Coronary artery (tissue), 2 donors: Measurements from ENCODE around the gene FOSL2.

ENCODE experiments used
- DNase-seq: peaks from one replicate; pipeline ENCODE4 v3.0.0-alpha.2; 2017; ENCODE audit warnings: low spot score
- H3K27ac ChIP-seq, 2 donors: fragments of 200-600 bp; sonication (generic); one replicate each; pipeline ENCODE4 v1.5.1; 2016 to 2019
- H3K4me3 ChIP-seq: fragments of 200-600 bp; sonication (generic); 2 replicates; pipeline ENCODE4 v1.5.1; 2016; ENCODE audit warnings: mild to moderate bottlenecking, moderate library complexity
- CTCF ChIP-seq: fragments of 200-600 bp; sonication (generic); IDR thresholded peaks from one replicate; pipeline ENCODE4 v1.5.1; 2019; ENCODE audit warnings: antibody characterized with exemption

Gene FOSL2

DNA sequence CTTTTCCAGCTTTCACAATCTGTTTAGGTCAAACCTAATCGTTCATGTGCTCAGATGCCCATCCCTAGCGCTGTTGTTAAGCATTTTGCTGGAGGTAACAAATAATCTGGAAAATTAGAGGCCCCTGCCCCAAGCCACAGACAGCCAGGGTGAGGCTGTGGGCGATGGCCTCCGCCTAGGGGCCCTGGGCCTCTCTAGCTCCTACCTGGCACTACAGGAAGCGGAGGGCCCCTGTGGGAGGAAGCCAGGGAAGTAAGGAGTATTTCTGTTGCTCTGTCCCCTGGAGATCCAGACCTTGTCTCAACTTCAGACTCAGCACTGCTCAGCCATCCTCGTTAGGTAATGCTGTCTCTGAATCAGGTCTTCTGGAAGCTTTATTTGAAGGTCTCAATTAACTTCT, 12.4 kb upstream of the FOSL2 start:
- no peak for TF ChIP-seq CTCF
- Histone ChIP-seq H3K27ac (no peak overlapping the region), H3K4me3 (no peak overlapping the region)
- DNase-seq = no peak

DNA sequence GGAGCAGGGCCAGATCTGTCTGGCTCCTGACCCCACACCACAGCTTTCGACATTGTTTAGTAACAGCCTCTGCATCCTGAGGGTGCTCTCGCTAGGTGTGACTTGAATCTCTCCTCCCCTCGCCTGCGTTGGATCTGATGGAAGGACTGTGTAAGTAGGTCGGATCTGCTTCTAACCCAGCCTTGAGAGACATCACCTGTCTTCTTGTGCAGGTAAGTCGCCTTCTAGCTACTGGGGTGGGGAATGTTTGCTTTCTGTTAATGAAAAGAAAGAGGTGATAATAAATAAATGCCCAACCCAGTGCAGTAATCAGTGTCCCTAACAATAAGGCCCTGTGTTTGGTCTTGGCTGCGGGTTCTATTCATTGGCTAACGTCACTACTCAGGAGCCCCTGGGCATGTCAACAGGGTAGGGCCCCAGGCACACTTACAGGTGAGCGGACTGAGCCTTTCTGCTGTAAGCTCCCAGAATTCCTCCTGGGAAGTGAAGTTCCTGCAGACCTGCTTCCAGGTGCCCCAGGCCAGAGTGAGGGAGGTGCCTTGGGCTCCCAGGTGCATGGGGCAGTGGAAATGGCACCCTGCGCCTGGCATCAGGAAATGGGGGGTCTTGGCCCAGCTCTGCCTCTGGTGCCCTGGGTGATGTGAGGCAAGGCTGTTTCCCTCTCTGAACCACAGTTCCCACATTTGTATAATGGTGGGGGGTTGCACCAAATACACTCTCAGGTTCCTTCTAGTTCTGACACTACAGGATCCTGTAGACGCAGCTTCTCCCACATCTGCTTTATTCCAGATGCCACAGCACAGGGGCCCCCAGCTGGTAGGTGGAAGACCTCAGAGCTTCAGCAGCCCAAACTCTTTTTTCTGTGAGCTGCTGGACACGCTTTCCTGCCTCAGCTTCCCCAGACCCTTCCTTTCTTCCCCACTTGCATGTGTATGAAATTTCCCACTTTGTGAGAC, 11.2 kb upstream of the FOSL2 start:
- TF ChIP-seq CTCF = no peak
- Histone ChIP-seq H3K27ac (no peak overlapping the region), H3K4me3 (no peak overlapping the region)
- DNase-seq = no peak

DNA sequence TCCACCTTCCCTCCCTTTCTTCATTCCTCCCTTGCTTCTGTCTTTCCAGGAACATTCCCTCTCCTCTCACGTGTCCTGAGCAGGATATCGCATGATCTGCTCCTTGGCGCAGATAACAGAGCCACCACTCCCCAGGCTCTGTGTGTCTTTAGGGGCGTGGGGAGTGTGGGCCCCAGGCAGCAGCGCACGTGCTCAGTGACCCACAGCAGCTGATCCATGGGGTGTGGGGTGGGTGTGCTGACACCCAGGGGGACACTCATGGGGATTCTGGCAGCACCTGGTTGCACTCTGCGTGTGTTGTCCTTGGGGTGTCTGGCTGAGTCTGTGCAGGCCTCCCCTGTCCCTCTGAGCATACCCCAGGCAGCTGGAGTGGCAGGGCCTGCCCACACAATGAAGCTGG, 9.9 kb upstream of the FOSL2 start:
- Histone ChIP-seq H3K4me3 (no peak overlapping the region), H3K27ac (no peak overlapping the region)
- TF ChIP-seq CTCF = no peak
- no peak for DNase-seq

DNA sequence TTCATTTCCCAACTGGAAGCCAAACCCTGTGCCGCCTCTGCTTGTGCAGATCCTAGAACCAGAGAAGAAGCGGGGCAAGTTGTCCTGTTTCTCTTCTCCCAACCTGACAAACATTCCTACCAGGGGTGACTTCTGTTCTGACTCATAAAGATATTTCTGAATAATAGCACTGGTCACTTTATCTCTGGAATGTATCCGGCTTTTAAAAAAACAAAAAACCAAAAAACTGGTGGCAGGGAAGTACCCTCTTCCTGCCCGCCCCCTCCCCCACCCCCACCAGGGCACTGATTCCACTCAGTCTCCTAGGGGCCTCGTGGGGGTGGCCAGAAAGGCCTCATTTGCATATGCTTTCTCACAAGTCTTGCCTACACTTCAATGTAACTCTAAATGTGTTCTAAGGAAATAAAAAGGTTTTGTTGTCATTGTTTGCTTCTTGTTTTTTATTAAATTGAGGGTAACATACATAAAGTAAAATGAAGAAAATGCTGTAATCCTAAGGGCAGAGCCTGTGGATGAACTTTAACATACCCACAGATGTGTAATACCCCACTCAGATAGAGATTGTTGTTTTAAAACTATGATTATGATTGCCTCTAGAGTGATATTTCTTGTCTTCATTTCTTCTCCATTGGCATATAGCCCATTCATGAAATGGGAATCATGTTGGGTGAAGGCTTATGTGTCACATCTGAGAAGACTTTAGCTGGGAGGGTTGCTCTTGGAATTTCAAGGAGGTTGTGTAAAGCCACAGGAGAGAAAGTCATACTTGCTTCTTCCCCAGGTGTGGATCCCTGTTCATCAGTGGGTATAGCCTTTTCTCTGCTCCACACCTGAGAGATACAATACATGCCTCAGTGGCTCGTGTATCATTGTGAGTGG, 5.3 kb upstream of the FOSL2 start:
- peak overlapping the region in 1 of 2 donors; percentile 15 for H3K27ac ChIP-seq
- no peak for TF ChIP-seq CTCF
- H3K4me3 ChIP-seq = no peak overlapping the region
- no peak for DNase-seq

DNA sequence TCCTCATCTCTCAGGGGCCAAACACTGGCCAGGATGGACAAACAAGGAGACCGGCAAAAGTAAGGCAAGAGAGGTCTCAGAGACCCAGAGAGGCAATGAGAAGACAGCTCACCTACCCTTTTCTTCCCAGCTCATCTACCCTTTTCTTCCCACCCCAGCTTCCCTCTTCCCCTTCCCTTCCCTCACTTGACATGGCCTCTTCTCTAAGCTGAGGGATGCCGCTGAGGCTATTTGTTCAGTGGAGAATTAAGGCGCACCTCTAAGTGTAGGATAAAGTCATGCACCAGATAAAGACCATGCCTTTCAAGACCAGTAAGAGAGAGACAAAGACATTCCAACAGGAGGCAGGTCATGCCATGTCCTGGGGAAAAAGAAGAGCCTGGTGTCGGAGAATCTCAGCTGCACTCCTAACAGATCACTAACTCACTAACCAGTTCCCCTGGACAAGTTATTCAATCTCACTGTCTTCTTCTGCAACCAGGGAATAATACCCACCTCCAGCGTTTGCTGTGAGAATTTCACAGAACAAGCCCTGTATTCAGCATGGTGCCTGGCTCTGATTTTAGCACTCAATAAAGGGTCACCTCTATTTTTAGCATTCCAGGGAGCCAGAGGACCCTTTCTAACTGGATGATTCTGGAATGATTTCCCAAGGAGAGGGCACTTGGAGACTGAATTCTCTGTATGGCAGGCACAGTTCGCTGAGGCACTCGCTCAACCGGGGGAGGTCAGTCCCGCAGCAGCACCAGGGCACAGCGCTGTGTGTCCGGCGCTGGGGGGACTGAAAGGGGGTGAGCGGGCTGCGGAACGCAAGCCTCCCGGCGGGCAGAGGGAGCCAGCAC, 3.0 kb upstream of the FOSL2 start:
- H3K4me3 ChIP-seq = peak overlapping the region; percentile 83
- DNase-seq = no peak
- H3K27ac ChIP-seq = peak overlapping the region; percentile 98 to 100
- TF ChIP-seq CTCF = no peak

GRCh38 chr2:28390241-28390745, 2.4 kb upstream of the FOSL2 start:
- H3K4me3 ChIP-seq = peak overlapping the region; percentile 83
- no peak for TF ChIP-seq CTCF
- peak; percentile 95 for DNase-seq
- peak overlapping the region; percentile 98 to 100 for H3K27ac ChIP-seq
